Type B pancreatic cell (in vitro differentiated cells): ENCODE results near the gene ADAM17. TPM values are rescaled to one million over a fixed set of nuclear protein-coding genes. Genes with fewer than 3 reads are reported as not detected.

Experiments used
- DNase-seq: peaks from one replicate; pipeline ENCODE4 v3.0.0; 2021; ENCODE audit warnings: mixed read lengths; ENCODE audit not compliant: unreplicated experiment; ENCODE audit errors: extremely low spot score
- H3K27ac Mint-ChIP-seq: 2 replicates; pipeline ENCODE4 v1.8.0; 2021; ENCODE audit warnings: mild to moderate bottlenecking, mixed read lengths
- H3K27me3 Mint-ChIP-seq: 2 replicates; pipeline ENCODE4 v1.8.0; 2021; ENCODE audit warnings: mixed read lengths
- H3K36me3 Mint-ChIP-seq: 2 replicates; pipeline ENCODE4 v1.8.0; 2021; ENCODE audit warnings: mixed read lengths
- H3K4me1 Mint-ChIP-seq: one replicate; pipeline ENCODE4 v1.8.0; 2021; ENCODE audit warnings: mixed read lengths; ENCODE audit not compliant: unreplicated experiment
- H3K4me3 Mint-ChIP-seq: 2 replicates; pipeline ENCODE4 v1.8.0; 2021; ENCODE audit warnings: mild to moderate bottlenecking, mixed read lengths
- H3K9me3 Mint-ChIP-seq: 2 replicates; pipeline ENCODE4 v1.8.0; 2021; ENCODE audit warnings: mixed read lengths
- CTCF ChIP-seq: fragments of 200-600 bp; sonication (generic); conservative IDR thresholded peaks from 2 replicates; pipeline ENCODE4 v1.5.0; 2021; ENCODE audit warnings: antibody characterized with exemption, mild to moderate bottlenecking
- total RNA-seq: library from RNA; stranded (reverse); gene quantifications from 2 replicates; pipeline ENCODE4 v1.2.1, GENCODE V29; 2021; ENCODE audit warnings: low replicate concordance

Gene ADAM17
- total RNA-seq, 1 donor from 2014 or later = 37.6 TPM

GRCh38 chr2:9484533-9484932, 71.1 kb downstream of the ADAM17 start:
- Mint-ChIP-seq H3K27ac (no peak overlapping the region), H3K4me1 (no peaks in the 10 kb centered on the region), H3K36me3 (peaks cover 22% of the 10 kb centered on the region), H3K27me3 (no peaks in the 10 kb centered on the region), H3K4me3 (no peak overlapping the region), H3K9me3 (no peaks in the 10 kb centered on the region)
- DNase-seq = no peak
- TF ChIP-seq CTCF = no peak

GRCh38 chr2:9483107-9483506, 72.5 kb downstream of the ADAM17 start:
- no peak for TF ChIP-seq CTCF
- H3K27me3 Mint-ChIP-seq = no peaks in the 10 kb centered on the region
- H3K27ac Mint-ChIP-seq = peak overlapping the region; percentile 14
- no peaks in the 10 kb centered on the region for H3K9me3 Mint-ChIP-seq
- H3K36me3 Mint-ChIP-seq = peaks cover 21% of the 10 kb centered on the region
- H3K4me3 Mint-ChIP-seq = no peak overlapping the region
- H3K4me1 Mint-ChIP-seq = no peaks in the 10 kb centered on the region
- DNase-seq = no peak

- no peak for DNase-seq
- no peak for TF ChIP-seq CTCF
- Mint-ChIP-seq H3K36me3 (peaks cover 31% of the 10 kb centered on the region), H3K4me1 (peaks cover 12% of the 10 kb centered on the region), H3K27me3 (no peaks in the 10 kb centered on the region), H3K4me3 (no peak overlapping the region), H3K9me3 (no peaks in the 10 kb centered on the region), H3K27ac (no peak overlapping the region)
Measured at GRCh38 chr2:9480157-9480556, 75.5 kb downstream of the ADAM17 start.

GRCh38 chr2:9478526-9478925, 77.1 kb downstream of the ADAM17 start:
- H3K4me3 Mint-ChIP-seq = no peak overlapping the region
- no peaks in the 10 kb centered on the region for H3K27me3 Mint-ChIP-seq
- H3K9me3 Mint-ChIP-seq = no peaks in the 10 kb centered on the region
- TF ChIP-seq CTCF = no peak
- H3K27ac Mint-ChIP-seq = no peak overlapping the region
- DNase-seq = no peak
- H3K36me3 Mint-ChIP-seq = peaks cover 22% of the 10 kb centered on the region
- H3K4me1 Mint-ChIP-seq = peaks cover 12% of the 10 kb centered on the region

GRCh38 chr2:9477914-9478313, 77.7 kb downstream of the ADAM17 start:
- H3K4me1 Mint-ChIP-seq = peaks cover 12% of the 10 kb centered on the region
- no peak overlapping the region for H3K27ac Mint-ChIP-seq
- TF ChIP-seq CTCF = no peak
- no peak for DNase-seq
- H3K36me3 Mint-ChIP-seq = peaks cover 27% of the 10 kb centered on the region
- no peak overlapping the region for H3K4me3 Mint-ChIP-seq
- no peaks in the 10 kb centered on the region for H3K9me3 Mint-ChIP-seq
- no peaks in the 10 kb centered on the region for H3K27me3 Mint-ChIP-seq

GRCh38 chr2:9474361-9475057, 81.1 kb downstream of the ADAM17 start, which contains the start of gene IAH1:
TSS of gene IAH1 (plus strand) at chr2:9474551. CDS start at chr2:9474567, 16 bp downstream.
- peak within 1 kb of the TSS; percentile 80 for H3K27ac Mint-ChIP-seq
- H3K4me1 Mint-ChIP-seq = peaks cover 12% of the 10 kb centered on the region
- no peaks in the 10 kb centered on the region for H3K27me3 Mint-ChIP-seq
- H3K4me3 Mint-ChIP-seq = peak within 1 kb of the TSS; percentile 88
- H3K9me3 Mint-ChIP-seq = no peaks in the 10 kb centered on the region
- TF ChIP-seq CTCF = no peak
- DNase-seq = no peak
- H3K36me3 Mint-ChIP-seq = peaks cover 37% of the 10 kb centered on the region
